A549 (cell line): ENCODE results near the gene GARNL3.

ENCODE experiments used
- CEBPB ChIP-seq, 2 experiments: fragments of >200 bp in 1 of 2; sonication (Bioruptor Twin) in 1 of 2; formaldehyde crosslinking in 1 of 2; IDR thresholded peaks; 2 replicates each; pipeline ENCODE4 v1.6.1; 2012 to 2016
- CTCF ChIP-seq: fragments of >200 bp; sonication (Bioruptor Twin); formaldehyde crosslinking; IDR thresholded peaks from 3 replicates; pipeline ENCODE4 v1.5.1; 2016
- EP300 ChIP-seq, 2 experiments: fragments of >200 bp; sonication (Bioruptor Twin); formaldehyde crosslinking; IDR thresholded peaks; 2 replicates in 1 of 2; 3 replicates in 1 of 2; pipeline ENCODE4 v1.6.1; 2016 to 2017
- KDM1A ChIP-seq: fragments of 200-600 bp; sonication (generic); IDR thresholded peaks from 2 replicates; pipeline ENCODE4 v1.6.1; 2016; ENCODE audit warnings: low read depth, mild to moderate bottlenecking
- POLR2A ChIP-seq: IDR thresholded peaks from 2 replicates; pipeline ENCODE4 v1.6.1; 2012; ENCODE audit warnings: mild to moderate bottlenecking, low read length
- RAD21 ChIP-seq, 2 experiments: fragments of >200 bp in 1 of 2; sonication (Bioruptor Twin) in 1 of 2; formaldehyde crosslinking in 1 of 2; IDR thresholded peaks in 1 of 2; conservative IDR thresholded peaks in 1 of 2; 2 replicates in 1 of 2; 3 replicates in 1 of 2; pipeline ENCODE4 v1.6.1; 2012 to 2018; ENCODE audit warnings: inconsistent platforms in 1 of 2
- REST ChIP-seq: fragments of 200-600 bp; sonication (generic); IDR thresholded peaks from 2 replicates; pipeline ENCODE4 v1.6.1; 2016; ENCODE audit warnings: antibody characterized with exemption, mild to moderate bottlenecking, moderate library complexity
- SMC3 ChIP-seq: fragments of >200 bp; sonication (Bioruptor Twin); formaldehyde crosslinking; IDR thresholded peaks from 3 replicates; pipeline ENCODE4 v1.6.1; 2018; ENCODE audit warnings: inconsistent platforms
- SREBF2 ChIP-seq: fragments of 450-650 bp; IDR thresholded peaks from 2 replicates; pipeline ENCODE4 v1.6.1; 2014; ENCODE audit warnings: mild to moderate bottlenecking, moderate library complexity

- TF ChIP-seq CTCF (no peak), EP300 (IDR thresholded peaks at IDR 0.05) (no peak), RAD21 (conservative IDR thresholded peaks at IDR 0.05 in 1 of 2, IDR thresholded peaks at IDR 0.05 in 1 of 2) (no peak), REST (no peak), CEBPB (IDR thresholded peaks at IDR 0.05) (no peak), KDM1A (no peak), POLR2A (no peak), SREBF2 (no peak), SMC3 (no peak)
These were observed 41.3 kb upstream of the GARNL3 start for GRCh38 chr9:127223266-127223665.
